GM18508 (cell line): ENCODE data around the gene RPS29.
A peak's percentile ranks its signal among the peaks of the same experiment; 100 is the strongest.
"Not testable (repeated sequence)": the region's sequence is repeated elsewhere in the genome, so short reads cannot be mapped to it uniquely, and the experiment has no call there.

Source experiments
- ATAC-seq: cut with Tn5 transposase; IDR thresholded peaks from one replicate; pipeline ENCODE4 v1.9.1; 2021; ENCODE audit warnings: moderate number of reproducible peaks; ENCODE audit not compliant: insufficient read depth, unreplicated experiment

RPS29 gene

GRCh38 chr14:49598485-49599300, 12.5 kb upstream of the RPS29 start, which contains the start of gene LRR1:
Gene LRR1, plus strand, starts transcription at chr14:49598940. Its CDS starts 81 bp downstream, at chr14:49599021.
- peak; percentile 32 for ATAC-seq

GRCh38 chr14:49598189-49598484, 12.0 kb upstream of the RPS29 start:
- ATAC-seq: no peak

GRCh38 chr14:49594347-49595091, 8.3 kb upstream of the RPS29 start:
- ATAC-seq: no peak

- ATAC-seq: no peak
These were observed 6.8 kb upstream of the RPS29 start for GRCh38 chr14:49593016-49593415.

- ATAC-seq: no peak
These were observed 3.2 kb upstream of the RPS29 start for GRCh38 chr14:49589387-49589786.

- peak; percentile 27 for ATAC-seq
These were observed 687 bp upstream of the RPS29 start for GRCh38 chr14:49586673-49587460.

- not testable (repeated sequence) for ATAC-seq
These were observed 1.1 kb downstream of the RPS29 start for GRCh38 chr14:49584981-49585640.

- no peak for ATAC-seq
These were observed 2.1 kb downstream of the RPS29 start for GRCh38 chr14:49584058-49584457.

- ATAC-seq: no peak
These were observed 2.6 kb downstream of the RPS29 start for GRCh38 chr14:49583629-49584028.

GRCh38 chr14:49582113-49582977, 3.8 kb downstream of the RPS29 start:
- no peak for ATAC-seq

GRCh38 chr14:49581209-49582112, 4.7 kb downstream of the RPS29 start:
- ATAC-seq: no peak

- ATAC-seq: no peak
These were observed 6.3 kb downstream of the RPS29 start for GRCh38 chr14:49579841-49580240.

- ATAC-seq: no peak
These were observed 8.0 kb downstream of the RPS29 start for GRCh38 chr14:49578141-49578540.

GRCh38 chr14:49574038-49574437, 12.1 kb downstream of the RPS29 start:
- ATAC-seq: no peak

GRCh38 chr14:49569281-49569680, 16.9 kb downstream of the RPS29 start:
- ATAC-seq: no peak

- ATAC-seq: no peak
These were observed 19.5 kb downstream of the RPS29 start for GRCh38 chr14:49566714-49567113.

GRCh38 chr14:49559979-49560768, 26.0 kb downstream of the RPS29 start:
- ATAC-seq: no peak

GRCh38 chr14:49553892-49554291, 32.3 kb downstream of the RPS29 start:
- ATAC-seq: no peak
